ENCODE data around the gene ANXA9.

The ANXA9 gene

DNA sequence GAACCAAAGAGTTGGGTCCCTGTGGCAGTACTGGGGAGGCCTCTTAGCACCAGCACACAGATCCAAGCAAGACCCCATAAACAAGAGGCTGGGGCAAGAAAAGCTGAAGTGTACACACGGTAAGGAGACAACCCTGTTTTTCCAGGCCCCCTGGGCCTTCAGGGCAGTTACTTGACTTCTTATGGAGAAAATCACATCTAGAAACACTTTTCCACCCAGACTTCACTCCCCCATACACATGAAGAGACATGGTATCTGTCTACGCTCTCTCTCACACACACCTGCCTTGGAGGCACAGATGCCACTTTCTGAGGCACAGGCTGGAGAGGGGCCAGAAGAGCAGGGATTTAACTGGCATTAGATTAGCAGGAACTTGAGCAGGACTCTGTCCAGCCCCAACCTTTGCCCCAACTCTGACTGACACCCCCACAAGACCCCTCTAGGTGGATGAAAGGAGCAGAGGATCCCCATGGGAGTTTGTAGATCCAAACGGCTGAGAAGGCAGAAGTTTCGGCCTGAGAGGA is 9.6 kb upstream of the ANXA9 start:
- TF ChIP-seq, protein P1, sequence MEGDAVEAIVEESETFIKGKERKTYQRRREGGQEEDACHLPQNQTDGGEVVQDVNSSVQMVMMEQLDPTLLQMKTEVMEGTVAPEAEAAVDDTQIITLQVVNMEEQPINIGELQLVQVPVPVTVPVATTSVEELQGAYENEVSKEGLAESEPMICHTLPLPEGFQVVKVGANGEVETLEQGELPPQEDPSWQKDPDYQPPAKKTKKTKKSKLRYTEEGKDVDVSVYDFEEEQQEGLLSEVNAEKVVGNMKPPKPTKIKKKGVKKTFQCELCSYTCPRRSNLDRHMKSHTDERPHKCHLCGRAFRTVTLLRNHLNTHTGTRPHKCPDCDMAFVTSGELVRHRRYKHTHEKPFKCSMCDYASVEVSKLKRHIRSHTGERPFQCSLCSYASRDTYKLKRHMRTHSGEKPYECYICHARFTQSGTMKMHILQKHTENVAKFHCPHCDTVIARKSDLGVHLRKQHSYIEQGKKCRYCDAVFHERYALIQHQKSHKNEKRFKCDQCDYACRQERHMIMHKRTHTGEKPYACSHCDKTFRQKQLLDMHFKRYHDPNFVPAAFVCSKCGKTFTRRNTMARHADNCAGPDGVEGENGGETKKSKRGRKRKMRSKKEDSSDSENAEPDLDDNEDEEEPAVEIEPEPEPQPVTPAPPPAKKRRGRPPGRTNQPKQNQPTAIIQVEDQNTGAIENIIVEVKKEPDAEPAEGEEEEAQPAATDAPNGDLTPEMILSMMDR (IDR thresholded peaks at IDR 0.05; ENCODE audit: insufficient read depth, low read length, missing control alignments) = no peak
- ChIA-PET POLR2A (no interaction called here), CTCF (interaction anchor here (1.0 to 19.7 kb wide), 2 partner anchors 9 to 27 kb away, joined by 3 to 551 read pairs; partner anchors contain the start of genes ANXA9 and MINDY1)
- DNase-seq (ENCODE audit: low read depth, low spot score) = no peak
- H3K4me3 ChIP-seq (ENCODE audit: low read depth, low read length) = peak overlapping the region; percentile 78

DNA sequence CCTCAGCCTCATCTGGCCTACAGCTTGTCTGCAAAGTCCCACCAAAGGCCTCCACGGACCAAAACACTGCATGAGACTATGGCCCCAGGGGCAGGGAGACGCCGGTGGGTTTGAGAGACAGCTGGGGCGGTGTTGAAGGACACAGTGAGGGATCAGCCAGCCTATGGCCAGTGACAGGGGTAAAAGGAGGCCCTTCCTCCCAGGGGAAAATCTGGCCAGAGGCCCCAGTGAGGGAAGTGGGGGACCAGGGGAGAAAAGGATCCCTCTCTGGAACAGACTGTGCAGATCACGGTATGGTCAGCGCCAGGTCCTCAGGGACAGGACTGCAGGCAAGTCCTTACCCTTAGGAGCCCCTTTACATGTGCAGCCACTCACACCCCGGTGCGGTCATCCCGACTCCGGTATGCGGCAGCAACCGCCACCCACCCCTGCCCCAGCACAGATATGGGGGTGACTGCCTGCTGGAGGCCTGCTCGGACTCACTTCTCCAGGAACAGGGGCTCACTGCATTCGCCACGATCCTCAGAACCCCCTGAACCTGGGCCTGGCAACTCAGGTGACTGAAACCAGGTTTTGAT is 8.7 kb upstream of the ANXA9 start:
- DNase-seq (ENCODE audit: low read depth, low spot score) = no peak
- TF ChIP-seq, protein P1 (IDR thresholded peaks at IDR 0.05; ENCODE audit: insufficient read depth, low read length, missing control alignments) = no peak
- ChIA-PET POLR2A (interaction anchor here (0.8 to 1.5 kb wide), 2 partner anchors 10 to 33 kb away, joined by 3 to 5 read pairs; partner anchors contain the start of gene MINDY1), CTCF (interaction anchor here (0.6 to 19.7 kb wide), 6 partner anchors 8 to 87 kb away, joined by 3 to 551 read pairs (median 4); partner anchors contain the start of genes ANXA9, MINDY1 and MLLT11)
- peak overlapping the region; percentile 78 for H3K4me3 ChIP-seq (ENCODE audit: low read depth, low read length)

DNA sequence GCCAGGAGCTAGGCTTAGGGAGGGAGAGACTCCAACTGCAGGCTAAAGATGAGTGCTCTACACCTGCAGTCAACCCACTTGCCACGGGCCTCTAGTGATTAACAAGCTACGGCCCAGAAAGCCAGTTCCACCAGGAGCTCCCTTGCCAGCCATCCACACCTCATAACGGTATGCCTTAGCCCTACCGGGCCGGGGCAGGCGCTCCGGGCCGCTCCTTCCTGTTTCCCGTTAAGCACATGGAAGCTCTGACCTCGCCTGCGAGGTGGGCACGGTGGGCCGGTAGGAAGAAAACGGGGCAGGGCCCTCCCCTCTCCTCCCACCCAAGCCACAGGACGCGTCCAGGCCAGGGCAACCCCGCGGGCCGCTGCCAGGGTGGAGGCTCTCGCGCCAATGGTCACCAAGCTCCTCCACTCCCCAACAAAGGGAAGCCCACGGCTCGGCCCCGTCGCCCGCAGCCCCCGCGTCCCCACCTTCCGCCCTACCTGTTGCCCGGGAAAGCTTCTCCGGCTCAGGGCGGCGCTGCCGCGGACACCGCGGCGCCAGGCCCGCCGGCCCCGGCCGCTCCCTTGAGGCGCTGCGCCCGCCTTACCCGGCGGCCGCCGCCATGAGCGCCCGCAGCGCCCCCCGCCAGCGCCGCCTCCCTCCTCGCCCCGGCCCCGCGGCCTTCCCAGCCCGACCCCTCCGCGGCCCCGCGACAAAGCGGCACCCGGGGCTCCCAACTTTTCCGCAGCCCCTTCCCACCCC is 8.1 kb upstream of the ANXA9 start:
- no peak for DNase-seq (ENCODE audit: low read depth, low spot score)
- peak overlapping the region; percentile 78 for H3K4me3 ChIP-seq (ENCODE audit: low read depth, low read length)
- ChIA-PET CTCF (interaction anchor here (0.6 to 19.7 kb wide), 5 partner anchors 9 to 86 kb away, joined by 3 to 551 read pairs (median 4); partner anchors contain the start of genes MINDY1 and MLLT11), POLR2A (interaction anchor here (0.8 to 1.5 kb wide), 3 partner anchors 11 to 395 kb away, joined by 3 to 5 read pairs (median 3); partner anchors contain the start of genes MCL1 and MINDY1)
- TF ChIP-seq, protein P1 (IDR thresholded peaks at IDR 0.05; ENCODE audit: insufficient read depth, low read length, missing control alignments) = no peak

DNA sequence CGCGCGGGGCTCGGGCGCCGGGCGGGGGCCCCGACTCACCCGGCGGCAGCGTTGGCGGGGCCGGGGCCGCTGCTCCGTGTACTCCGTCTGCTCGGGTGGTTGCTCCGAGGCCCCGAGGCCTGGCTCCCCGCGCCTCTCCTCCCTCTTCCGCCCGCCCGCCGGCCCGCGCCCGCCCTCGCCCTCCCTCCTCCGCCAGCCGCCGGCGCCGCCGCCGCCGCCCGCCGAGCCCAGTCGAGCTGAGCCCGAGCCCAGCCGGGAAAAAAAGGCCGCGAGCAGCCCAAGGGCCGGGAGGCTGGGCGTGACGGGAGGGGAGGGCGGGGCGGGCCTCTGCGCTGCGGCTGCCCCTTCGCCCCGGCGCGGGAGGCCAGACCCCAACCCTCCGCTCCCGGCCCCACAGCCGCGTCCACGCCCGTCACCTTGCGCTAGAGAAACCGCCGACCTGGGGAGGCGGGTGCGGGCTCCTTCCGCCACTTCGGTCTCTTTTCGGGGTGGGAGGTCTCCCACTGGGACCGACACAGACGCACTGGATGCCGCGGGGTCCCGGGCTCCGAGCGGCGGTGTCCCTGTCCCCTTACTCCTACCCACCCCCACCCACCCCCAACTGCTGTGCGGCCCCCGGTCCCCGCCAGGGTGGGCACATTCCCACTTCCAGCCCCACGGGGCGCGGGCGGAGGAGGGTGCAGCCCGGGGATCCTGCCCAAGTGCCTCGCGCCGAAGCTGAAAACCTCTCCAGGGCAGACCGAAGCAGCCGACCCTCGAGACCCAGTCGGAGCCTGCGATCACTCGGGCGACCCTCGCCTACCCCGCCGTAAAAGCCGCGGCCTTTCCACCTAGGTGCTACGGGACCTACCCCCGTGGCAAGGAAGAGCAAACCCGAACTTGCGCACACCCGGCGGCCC is 7.3 kb upstream of the ANXA9 start, which contains the start of gene CERS2:
Gene CERS2 (minus strand): TSS at position 256 of the 899 bp plus-strand sequence. CDS start 5,745 bp downstream, outside the sequence.
- CTCF ChIA-PET = interaction anchor here (2.3 to 19.7 kb wide), 3 partner anchors 10 to 25 kb away, joined by 11 to 551 read pairs (median 67); partner anchors contain the start of gene MINDY1
- DNase-seq (ENCODE audit: low read depth, low spot score) = no peak
- peak within 1 kb of the TSS; percentile 78 for H3K4me3 ChIP-seq (ENCODE audit: low read depth, low read length)
- TF ChIP-seq, protein P1 (IDR thresholded peaks at IDR 0.05; ENCODE audit: insufficient read depth, low read length, missing control alignments) = no peak
- POLR2A ChIA-PET = interaction anchor here (1.0 to 1.5 kb wide), 2 partner anchors 32 to 396 kb away, joined by 3 to 5 read pairs; partner anchors contain the start of genes MCL1 and MINDY1

DNA sequence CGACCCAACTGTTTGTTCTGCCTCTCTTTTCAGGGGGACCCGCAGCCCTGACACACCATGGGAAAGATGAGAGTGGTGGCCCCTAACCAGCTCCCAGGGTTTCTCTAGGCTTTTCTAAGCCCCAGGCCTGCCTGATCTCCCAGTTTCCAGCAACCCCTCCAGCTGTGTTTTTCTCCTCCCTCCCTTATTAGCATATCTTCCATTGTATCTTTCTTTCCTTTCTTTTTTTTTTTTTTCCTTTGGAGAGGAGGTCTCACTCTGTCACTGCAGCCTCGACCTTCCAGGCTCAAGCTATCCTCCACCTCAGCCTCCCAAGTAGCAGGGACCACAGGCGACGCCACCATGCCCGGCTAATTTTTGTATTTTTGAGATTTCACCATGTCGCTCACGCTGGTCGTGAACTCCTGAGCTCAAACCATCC is 5.7 kb upstream of the ANXA9 start:
- TF ChIP-seq, protein P1 (IDR thresholded peaks at IDR 0.05; ENCODE audit: insufficient read depth, low read length, missing control alignments) = no peak
- no peak for DNase-seq (ENCODE audit: low read depth, low spot score)
- no peak overlapping the region for H3K4me3 ChIP-seq (ENCODE audit: low read depth, low read length)
- CTCF ChIA-PET = interaction anchor here (0.6 to 19.7 kb wide), 9 partner anchors 9 to 343 kb away, joined by 3 to 551 read pairs (median 3); partner anchors contain the start of gene MINDY1
- POLR2A ChIA-PET = no interaction called here

All from AG04449 (cell line).